Measurements from ENCODE around the gene USP40.

DNA sequence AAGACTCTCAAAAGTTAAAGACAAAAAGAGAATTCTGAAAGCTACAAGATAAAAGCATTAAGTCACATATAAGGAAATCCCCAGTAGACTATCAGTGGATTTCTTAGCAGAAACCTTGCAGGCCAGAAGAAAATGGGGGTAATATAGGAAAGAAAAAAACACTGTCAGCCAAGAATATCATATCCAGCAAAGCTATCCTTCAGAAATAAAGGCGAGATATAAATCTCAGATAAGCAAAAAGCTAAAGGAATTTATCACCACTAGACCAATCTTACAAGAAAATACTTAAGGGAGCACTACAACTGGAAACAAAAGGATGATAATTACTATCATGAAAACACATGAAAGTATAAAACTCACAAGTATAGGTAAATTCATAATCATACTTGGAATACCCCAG lies 63.1 kb downstream of the USP40 start:
- TF ChIP-seq, protein P1, sequence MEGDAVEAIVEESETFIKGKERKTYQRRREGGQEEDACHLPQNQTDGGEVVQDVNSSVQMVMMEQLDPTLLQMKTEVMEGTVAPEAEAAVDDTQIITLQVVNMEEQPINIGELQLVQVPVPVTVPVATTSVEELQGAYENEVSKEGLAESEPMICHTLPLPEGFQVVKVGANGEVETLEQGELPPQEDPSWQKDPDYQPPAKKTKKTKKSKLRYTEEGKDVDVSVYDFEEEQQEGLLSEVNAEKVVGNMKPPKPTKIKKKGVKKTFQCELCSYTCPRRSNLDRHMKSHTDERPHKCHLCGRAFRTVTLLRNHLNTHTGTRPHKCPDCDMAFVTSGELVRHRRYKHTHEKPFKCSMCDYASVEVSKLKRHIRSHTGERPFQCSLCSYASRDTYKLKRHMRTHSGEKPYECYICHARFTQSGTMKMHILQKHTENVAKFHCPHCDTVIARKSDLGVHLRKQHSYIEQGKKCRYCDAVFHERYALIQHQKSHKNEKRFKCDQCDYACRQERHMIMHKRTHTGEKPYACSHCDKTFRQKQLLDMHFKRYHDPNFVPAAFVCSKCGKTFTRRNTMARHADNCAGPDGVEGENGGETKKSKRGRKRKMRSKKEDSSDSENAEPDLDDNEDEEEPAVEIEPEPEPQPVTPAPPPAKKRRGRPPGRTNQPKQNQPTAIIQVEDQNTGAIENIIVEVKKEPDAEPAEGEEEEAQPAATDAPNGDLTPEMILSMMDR (IDR thresholded peaks at IDR 0.05) = no peak
- no peak for TF ChIP-seq EP300 (IDR thresholded peaks at IDR 0.05)

All from ovary (tissue), 3 donors.